Measurements from ENCODE around the gene RBM28.

RBM28 gene

GRCh38 chr7:128260069-128260795 is 83.5 kb downstream of the RBM28 start:
- no peak for DNase-seq (ENCODE audit: low read depth in 2 of 2, low spot score in 1 of 2)

- no peak for DNase-seq (ENCODE audit: low read depth in 2 of 2, low spot score in 1 of 2)
Measured at GRCh38 chr7:128259131-128260061, 84.3 kb downstream of the RBM28 start.

GRCh38 chr7:128257458-128257857 is 86.2 kb downstream of the RBM28 start:
- DNase-seq (ENCODE audit: low read depth in 2 of 2, low spot score in 1 of 2): no peak

GRCh38 chr7:128255271-128255670 is 88.4 kb downstream of the RBM28 start:
- DNase-seq (ENCODE audit: low read depth in 2 of 2, low spot score in 1 of 2): no peak

GRCh38 chr7:128254470-128254869 is 89.2 kb downstream of the RBM28 start:
- no peak for DNase-seq (ENCODE audit: low read depth in 2 of 2, low spot score in 1 of 2)

- DNase-seq (ENCODE audit: low read depth in 2 of 2, low spot score in 1 of 2): no peak
Measured at GRCh38 chr7:128253701-128254100, 90.0 kb downstream of the RBM28 start.

- no peak for DNase-seq (ENCODE audit: low read depth in 2 of 2, low spot score in 1 of 2)
Measured at GRCh38 chr7:128251337-128251736, 92.4 kb downstream of the RBM28 start.
